HEK293 (cell line): ENCODE results near the gene RECK.

ENCODE experiments used
- CTCF ChIA-PET: fragments of 350-600 bp; formaldehyde crosslinking; extraction: SDS; loops from one replicate; lab custom pipeline; 2021; ENCODE audit warnings: antibody characterized with exemption; lab: Yijun Ruan, JAX
- POLR2A ChIA-PET: fragments of 300-600 bp; formaldehyde crosslinking; extraction: SDS; loops from one replicate; lab custom pipeline; 2020; ENCODE audit warnings: antibody characterized with exemption, inconsistent platforms; lab: Yijun Ruan, JAX
- H3K27ac ChIP-seq: fragments of 200-500 bp; sonication (Bioruptor generic); 2 replicates; pipeline ENCODE4 v1.5.1; 2014; ENCODE audit warnings: low read depth, low read length, control low read depth, inconsistent platforms; ENCODE audit errors: extremely low read depth
- H3K36me3 ChIP-seq, 2 experiments: fragments of 200-500 bp in 1 of 2; sonication (Bioruptor generic) in 1 of 2; 1 replicate in 1 of 2; 2 replicates in 1 of 2; pipeline ENCODE4 v1.5.1; 2014 to 2017; ENCODE audit warnings: inconsistent platforms in 2 of 2, low read length in 2 of 2; ENCODE audit not compliant: control insufficient read depth in 2 of 2, insufficient read depth in 1 of 2
- H3K4me1 ChIP-seq: fragments of 200-500 bp; sonication (Bioruptor generic); 2 replicates; pipeline ENCODE4 v1.5.1; 2014; ENCODE audit warnings: mild to moderate bottlenecking, low read length, inconsistent platforms; ENCODE audit not compliant: control insufficient read depth, insufficient read depth
- H3K4me3 ChIP-seq: 2 replicates; pipeline ENCODE4 v1.5.1; 2011; ENCODE audit warnings: low read depth, mild to moderate bottlenecking, control low read depth, low read length, moderate library complexity
- H3K9me3 ChIP-seq: fragments of 200-500 bp; sonication (Bioruptor generic); 2 replicates; pipeline ENCODE4 v1.5.1; 2014; ENCODE audit warnings: low read depth, low read length, inconsistent platforms; ENCODE audit not compliant: control insufficient read depth, insufficient read depth
- MZF1 ChIP-seq: fragments of 450-650 bp; formaldehyde crosslinking; IDR thresholded peaks from 2 replicates; pipeline ENCODE4 v1.5.1; 2017; ENCODE audit warnings: missing biosample characterization, missing genetic modification characterization, borderline replicate concordance
- SETDB1 ChIP-seq: IDR thresholded peaks from one replicate; pipeline ENCODE4 v1.6.1; 2017; ENCODE audit warnings: mild to moderate bottlenecking, low read length, moderate library complexity, mixed read lengths; ENCODE audit not compliant: insufficient read length
- TRIM28 ChIP-seq: IDR thresholded peaks from 2 replicates; pipeline ENCODE4 v1.6.1; 2011; ENCODE audit warnings: low read length, control low read depth, borderline replicate concordance
- ZBTB1 ChIP-seq: fragments of 450-650 bp; formaldehyde crosslinking; IDR thresholded peaks from 2 replicates; pipeline ENCODE4 v1.5.1; 2016; ENCODE audit warnings: missing biosample characterization, missing genetic modification characterization
- ZBTB17 ChIP-seq: fragments of 450-650 bp; formaldehyde crosslinking; IDR thresholded peaks from 2 replicates; pipeline ENCODE4 v1.5.1; 2016; ENCODE audit warnings: missing biosample characterization, missing genetic modification characterization
- ZBTB8A ChIP-seq: fragments of 450-650 bp; formaldehyde crosslinking; IDR thresholded peaks from 2 replicates; pipeline ENCODE4 v1.5.1; 2016; ENCODE audit warnings: missing biosample characterization, missing genetic modification characterization
- ZFP3 ChIP-seq: fragments of 450-650 bp; formaldehyde crosslinking; IDR thresholded peaks from 2 replicates; pipeline ENCODE4 v1.5.1; 2016; ENCODE audit warnings: low read depth, missing biosample characterization, missing genetic modification characterization
- ZFP37 ChIP-seq: fragments of 450-650 bp; formaldehyde crosslinking; IDR thresholded peaks from 2 replicates; pipeline ENCODE4 v1.5.1; 2016; ENCODE audit warnings: missing biosample characterization, missing genetic modification characterization
- ZNF114 ChIP-seq: fragments of 450-650 bp; formaldehyde crosslinking; IDR thresholded peaks from 2 replicates; pipeline ENCODE4 v1.5.0; 2017; ENCODE audit warnings: missing biosample characterization, missing genetic modification characterization
- ZNF155 ChIP-seq: fragments of 450-650 bp; formaldehyde crosslinking; IDR thresholded peaks from 2 replicates; pipeline ENCODE4 v1.5.1; 2016; ENCODE audit warnings: missing biosample characterization, missing genetic modification characterization
- ZNF157 ChIP-seq: fragments of 450-650 bp; formaldehyde crosslinking; IDR thresholded peaks from 2 replicates; pipeline ENCODE4 v1.5.1; 2016; ENCODE audit warnings: missing biosample characterization, missing genetic modification characterization
- ZNF311 ChIP-seq: fragments of 450-650 bp; formaldehyde crosslinking; IDR thresholded peaks from 2 replicates; pipeline ENCODE4 v1.5.1; 2017; ENCODE audit warnings: missing biosample characterization, missing genetic modification characterization, borderline replicate concordance
- ZNF426 ChIP-seq: fragments of 450-650 bp; formaldehyde crosslinking; IDR thresholded peaks from 2 replicates; pipeline ENCODE4 v1.5.1; 2017; ENCODE audit warnings: missing biosample characterization, missing genetic modification characterization, mild to moderate bottlenecking, inconsistent platforms, moderate library complexity
- ZNF521 ChIP-seq: fragments of 450-650 bp; formaldehyde crosslinking; IDR thresholded peaks from 2 replicates; pipeline ENCODE4 v1.5.1; 2017; ENCODE audit warnings: missing biosample characterization, mild to moderate bottlenecking, missing genetic modification characterization
- ZNF544 ChIP-seq: fragments of 450-650 bp; formaldehyde crosslinking; IDR thresholded peaks from 2 replicates; pipeline ENCODE4 v1.5.0; 2017; ENCODE audit warnings: missing biosample characterization, missing genetic modification characterization
- ZNF555 ChIP-seq: fragments of 450-650 bp; formaldehyde crosslinking; conservative IDR thresholded peaks from 2 replicates; pipeline ENCODE4 v1.5.1; 2017; ENCODE audit warnings: missing biosample characterization, mild to moderate bottlenecking, missing genetic modification characterization, inconsistent platforms
- ZNF558 ChIP-seq: fragments of 450-650 bp; formaldehyde crosslinking; IDR thresholded peaks from 2 replicates; pipeline ENCODE4 v1.5.1; 2016; ENCODE audit warnings: missing biosample characterization, missing genetic modification characterization
- ZNF785 ChIP-seq: fragments of 450-650 bp; formaldehyde crosslinking; IDR thresholded peaks from 2 replicates; pipeline ENCODE4 v1.5.1; 2016; ENCODE audit warnings: missing biosample characterization, missing genetic modification characterization
- ZNF830 ChIP-seq: fragments of 450-650 bp; IDR thresholded peaks from 2 replicates; pipeline ENCODE4 v1.5.0; 2018; ENCODE audit warnings: missing biosample characterization, missing genetic modification characterization, low read depth, mild to moderate bottlenecking, moderate library complexity
- ZNF843 ChIP-seq: fragments of 450-650 bp; formaldehyde crosslinking; IDR thresholded peaks from 2 replicates; pipeline ENCODE4 v1.5.1; 2016; ENCODE audit warnings: missing biosample characterization, missing genetic modification characterization
- TF ChIP-seq, protein P1 (sequence below): sonication (generic); formaldehyde crosslinking; IDR thresholded peaks from 2 replicates; pipeline ENCODE4 v1.8.1; 2022; ENCODE audit warnings: mild to moderate bottlenecking, moderate library complexity, missing genetic modification reagents
- TF ChIP-seq, protein P2 (sequence below): fragments of 450-650 bp; formaldehyde crosslinking; IDR thresholded peaks from 2 replicates; pipeline ENCODE4 v1.5.1; 2016; ENCODE audit warnings: missing biosample characterization, missing genetic modification characterization
- TF ChIP-seq, protein P3 (sequence below): fragments of 450-650 bp; formaldehyde crosslinking; IDR thresholded peaks from 2 replicates; pipeline ENCODE4 v1.5.1; 2017; ENCODE audit warnings: missing biosample characterization, missing genetic modification characterization

Gene RECK

DNA sequence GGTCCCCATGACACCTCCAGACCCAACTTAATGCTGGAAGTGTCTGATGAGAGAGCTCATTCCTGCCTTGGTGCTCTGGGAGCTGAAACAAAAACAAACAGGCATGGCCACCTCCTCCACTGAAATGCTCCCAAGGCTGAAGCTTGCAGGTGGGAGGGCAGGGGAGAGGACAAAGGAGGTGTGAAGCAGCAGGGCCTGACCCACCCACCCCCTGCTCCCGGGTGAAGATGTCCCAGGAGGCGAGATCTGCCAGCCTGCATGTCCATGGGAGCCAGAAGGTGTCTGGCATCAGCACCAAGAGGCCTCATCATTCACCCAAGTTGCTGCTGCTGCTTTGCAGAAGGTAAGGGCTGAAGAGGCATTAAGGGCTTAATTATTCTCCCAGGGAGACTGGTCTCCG, 128.3 kb downstream of the RECK start (continued):
- TF ChIP-seq ZBTB1 (tag by site-specific recombination) (no peak), ZFP3 (tag by site-specific recombination) (no peak), ZNF155 (no peak), ZNF785 (tag by site-specific recombination) (no peak)
- TF ChIP-seq, protein P1, sequence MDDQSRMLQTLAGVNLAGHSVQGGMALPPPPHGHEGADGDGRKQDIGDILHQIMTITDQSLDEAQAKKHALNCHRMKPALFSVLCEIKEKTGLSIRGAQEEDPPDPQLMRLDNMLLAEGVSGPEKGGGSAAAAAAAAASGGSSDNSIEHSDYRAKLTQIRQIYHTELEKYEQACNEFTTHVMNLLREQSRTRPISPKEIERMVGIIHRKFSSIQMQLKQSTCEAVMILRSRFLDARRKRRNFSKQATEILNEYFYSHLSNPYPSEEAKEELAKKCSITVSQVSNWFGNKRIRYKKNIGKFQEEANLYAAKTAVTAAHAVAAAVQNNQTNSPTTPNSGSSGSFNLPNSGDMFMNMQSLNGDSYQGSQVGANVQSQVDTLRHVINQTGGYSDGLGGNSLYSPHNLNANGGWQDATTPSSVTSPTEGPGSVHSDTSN (CRISPR knock-in tag), result no peak
- TF ChIP-seq, all 188 proteins: peak for 0

DNA sequence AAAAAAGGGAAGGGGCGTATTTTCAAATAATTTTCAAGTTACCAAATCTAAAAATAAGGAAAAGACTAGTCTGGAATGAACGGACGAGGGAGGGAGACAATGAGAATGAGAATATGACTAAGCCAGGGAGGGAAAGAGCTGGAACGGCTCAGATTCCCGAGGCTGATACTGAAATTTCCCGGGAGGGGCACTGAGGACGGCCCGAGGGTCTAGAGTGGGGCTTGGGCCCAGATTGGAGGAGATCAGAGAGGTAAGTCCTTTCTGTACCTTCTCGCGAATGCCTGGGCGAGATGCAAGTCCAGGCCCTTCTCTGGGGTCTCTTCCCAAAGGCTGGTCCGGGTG, 129.1 kb downstream of the RECK start:
- Histone ChIP-seq H3K4me1 (peaks cover 4% of the 10 kb centered on the region; the same call in 1 of the 2 replicates), H3K9me3 (no peaks in the 10 kb centered on the region), H3K27ac (no peak overlapping the region), H3K4me3 (no peak overlapping the region), H3K36me3 (no peaks in the 10 kb centered on the region)
- CTCF ChIA-PET, result interaction anchor here (0.6 to 8.2 kb wide), 18 partner anchors 10 to 295 kb away, joined by 3 to 172 read pairs (median 5); partner anchors contain the start of genes CLTA and GLIPR2
- POLR2A ChIA-PET, result interaction anchor here (1.1 to 1.6 kb wide), 2 partner anchors 25 to 29 kb away, joined by 6 read pairs; partner anchors contain the start of genes CLTA and GLIPR2
- TF ChIP-seq ZNF843, result no peak
- TF ChIP-seq, protein P2, sequence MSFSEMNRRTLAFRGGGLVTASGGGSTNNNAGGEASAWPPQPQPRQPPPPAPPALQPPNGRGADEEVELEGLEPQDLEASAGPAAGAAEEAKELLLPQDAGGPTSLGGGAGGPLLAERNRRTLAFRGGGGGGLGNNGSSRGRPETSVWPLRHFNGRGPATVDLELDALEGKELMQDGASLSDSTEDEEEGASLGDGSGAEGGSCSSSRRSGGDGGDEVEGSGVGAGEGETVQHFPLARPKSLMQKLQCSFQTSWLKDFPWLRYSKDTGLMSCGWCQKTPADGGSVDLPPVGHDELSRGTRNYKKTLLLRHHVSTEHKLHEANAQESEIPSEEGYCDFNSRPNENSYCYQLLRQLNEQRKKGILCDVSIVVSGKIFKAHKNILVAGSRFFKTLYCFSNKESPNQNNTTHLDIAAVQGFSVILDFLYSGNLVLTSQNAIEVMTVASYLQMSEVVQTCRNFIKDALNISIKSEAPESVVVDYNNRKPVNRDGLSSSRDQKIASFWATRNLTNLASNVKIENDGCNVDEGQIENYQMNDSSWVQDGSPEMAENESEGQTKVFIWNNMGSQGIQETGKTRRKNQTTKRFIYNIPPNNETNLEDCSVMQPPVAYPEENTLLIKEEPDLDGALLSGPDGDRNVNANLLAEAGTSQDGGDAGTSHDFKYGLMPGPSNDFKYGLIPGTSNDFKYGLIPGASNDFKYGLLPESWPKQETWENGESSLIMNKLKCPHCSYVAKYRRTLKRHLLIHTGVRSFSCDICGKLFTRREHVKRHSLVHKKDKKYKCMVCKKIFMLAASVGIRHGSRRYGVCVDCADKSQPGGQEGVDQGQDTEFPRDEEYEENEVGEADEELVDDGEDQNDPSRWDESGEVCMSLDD, result no peak
- no peak for TF ChIP-seq ZNF544 (tag by site-specific recombination)
- TF ChIP-seq, protein P3, sequence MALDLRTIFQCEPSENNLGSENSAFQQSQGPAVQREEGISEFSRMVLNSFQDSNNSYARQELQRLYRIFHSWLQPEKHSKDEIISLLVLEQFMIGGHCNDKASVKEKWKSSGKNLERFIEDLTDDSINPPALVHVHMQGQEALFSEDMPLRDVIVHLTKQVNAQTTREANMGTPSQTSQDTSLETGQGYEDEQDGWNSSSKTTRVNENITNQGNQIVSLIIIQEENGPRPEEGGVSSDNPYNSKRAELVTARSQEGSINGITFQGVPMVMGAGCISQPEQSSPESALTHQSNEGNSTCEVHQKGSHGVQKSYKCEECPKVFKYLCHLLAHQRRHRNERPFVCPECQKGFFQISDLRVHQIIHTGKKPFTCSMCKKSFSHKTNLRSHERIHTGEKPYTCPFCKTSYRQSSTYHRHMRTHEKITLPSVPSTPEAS (tag by site-specific recombination), result no peak
- no peak for TF ChIP-seq ZBTB17 (tag by site-specific recombination)
- no peak for TF ChIP-seq ZFP37
- no peak for TF ChIP-seq ZNF114
- no peak for TF ChIP-seq TRIM28
- TF ChIP-seq MZF1 (tag by site-specific recombination), result no peak
- no peak for TF ChIP-seq ZNF830 (tag by site-specific recombination)
- no peak for TF ChIP-seq SETDB1
- TF ChIP-seq ZBTB8A (tag by site-specific recombination), result no peak
- TF ChIP-seq ZNF311 (tag by site-specific recombination), result no peak
- no peak for TF ChIP-seq ZNF426 (tag by site-specific recombination)
- TF ChIP-seq ZNF157 (tag by site-specific recombination), result no peak
- no peak for TF ChIP-seq ZNF521 (tag by site-specific recombination)
- TF ChIP-seq ZNF555 (tag by site-specific recombination), result no peak
- TF ChIP-seq ZNF558, result no peak
